HCT116 (cell line): Measurements from ENCODE around the gene MYOZ2. TPM values are rescaled to one million over a fixed set of nuclear protein-coding genes. Genes with fewer than 3 reads are reported as not detected.

Source experiments
- ATAC-seq: fragments of 200-7000 bp; cut with Tn5 transposase; 2 replicates; pipeline ENCODE4 v1.9.1; 2020; ENCODE audit warnings: mild to moderate bottlenecking, moderate library complexity
- BruUV-seq: library from RNA; stranded (reverse); fragments of 400-500 nt; replicated peaks from 2 replicates; lab custom pipeline; 2021; lab: Mats Ljungman, UMichigan
- CTCF ChIA-PET: fragments of 300-600 bp; sonication (Branson Sonifier 250); formaldehyde crosslinking; loops from one replicate; lab custom pipeline; 2021; ENCODE audit warnings: antibody characterized with exemption; lab: Charles Lee
- POLR2A ChIA-PET: fragments of 300-600, 350-600 bp; sonication (Branson Sonifier 250); formaldehyde crosslinking; loops from one replicate; lab custom pipeline; 2021; ENCODE audit warnings: antibody characterized with exemption; lab: Charles Lee
- RAD21 ChIA-PET, 2 experiments: fragments of 300-600 bp; sonication (Branson Sonifier 250); formaldehyde crosslinking; loops; one replicate each; lab custom pipeline; 2023; ENCODE audit warnings: low total read pairs in 2 of 2; ENCODE audit not compliant: uncharacterized antibody in 2 of 2, unreplicated experiment in 2 of 2, low non-redundant PET in 1 of 2; lab: Charles Lee
- DNase-seq: peaks from one replicate; pipeline ENCODE4 v3.0.0-alpha.2; 2010; ENCODE audit warnings: low read depth, low spot score
- H2AFZ ChIP-seq: fragments of 200-600 bp; shearing (Covaris generic), sonication (generic); 2 replicates; pipeline ENCODE4 v1.6.1; 2017; ENCODE audit warnings: low read depth, mixed run types, mixed read lengths, antibody characterized with exemption, low read length; ENCODE audit not compliant: poor library complexity, severe bottlenecking
- H3K27ac ChIP-seq: 2 replicates; pipeline ENCODE4 v1.5.1; 2012; ENCODE audit warnings: low read depth, low read length
- H3K27me3 ChIP-seq: fragments of 200-600 bp; sonication (generic); 2 replicates; pipeline ENCODE4 v1.6.1; 2016; ENCODE audit warnings: mixed run types, low read length, mixed read lengths; ENCODE audit not compliant: insufficient read depth
- H3K36me3 ChIP-seq, 2 experiments: fragments of 200-500 bp in 1 of 2; fragments of 200-600 bp in 1 of 2; sonication (Bioruptor generic) in 1 of 2; sonication (generic) in 1 of 2; 2 replicates each; pipeline versions ENCODE4 v1.5.1 to v1.6.1; 2014 to 2016; ENCODE audit warnings: low read length in 2 of 2, inconsistent platforms in 1 of 2, mixed read lengths in 1 of 2, mixed run types in 1 of 2; ENCODE audit not compliant: insufficient read depth in 2 of 2, control insufficient read depth in 1 of 2
- H3K4me1 ChIP-seq, 2 experiments: fragments of 200-600 bp in 1 of 2; sonication (generic) in 1 of 2; 2 replicates each; pipeline versions ENCODE4 v1.5.1 to v1.6.1; 2012 to 2017; ENCODE audit warnings: low read length in 2 of 2, inconsistent platforms in 1 of 2, mild to moderate bottlenecking in 1 of 2, mixed read lengths in 1 of 2, mixed run types in 1 of 2, moderate library complexity in 1 of 2; ENCODE audit not compliant: insufficient read depth in 2 of 2, control insufficient read depth in 1 of 2
- H3K4me2 ChIP-seq: fragments of 200-600 bp; sonication (generic); 2 replicates; pipeline ENCODE4 v1.6.1; 2017; ENCODE audit warnings: mixed run types, low read length, mixed read lengths
- H3K4me3 ChIP-seq, 2 experiments: fragments of 200-600 bp in 1 of 2; sonication (generic) in 1 of 2; replicated peaks in 1 of 2; 2 replicates each; pipeline ENCODE4 v1.5.1; 2011 to 2016; ENCODE audit warnings: low read length in 2 of 2, control low read depth in 1 of 2, low read depth in 1 of 2, mild to moderate bottlenecking in 1 of 2, mixed read lengths in 1 of 2, mixed run types in 1 of 2
- H3K79me2 ChIP-seq: fragments of 200-600 bp; sonication (generic); 2 replicates; pipeline ENCODE4 v1.6.1; 2017; ENCODE audit warnings: mild to moderate bottlenecking, mixed run types, low read length, moderate library complexity, mixed read lengths; ENCODE audit not compliant: insufficient read depth
- H3K9ac ChIP-seq: fragments of 200-600 bp; sonication (generic); 2 replicates; pipeline ENCODE4 v1.6.1; 2016; ENCODE audit warnings: low read length, mixed read lengths
- H3K9me2 ChIP-seq: fragments of 200-600 bp; sonication (generic), shearing (Covaris generic); 2 replicates; pipeline ENCODE4 v1.6.1; 2017; ENCODE audit warnings: mixed run types, mild to moderate bottlenecking, moderate library complexity; ENCODE audit not compliant: insufficient read depth
- H3K9me3 ChIP-seq, 2 experiments: fragments of 200-500 bp in 1 of 2; fragments of 200-600 bp in 1 of 2; sonication (Bioruptor generic) in 1 of 2; sonication (generic) in 1 of 2; 2 replicates each; pipeline ENCODE4 v1.6.1; 2014 to 2017; ENCODE audit warnings: low read length in 2 of 2, mixed read lengths in 2 of 2, inconsistent platforms in 1 of 2, low read depth in 1 of 2, mild to moderate bottlenecking in 1 of 2, mixed run types in 1 of 2, moderate library complexity in 1 of 2; ENCODE audit not compliant: control insufficient read depth in 1 of 2, insufficient read depth in 1 of 2
- H4K20me1 ChIP-seq: fragments of 200-600 bp; sonication (generic), shearing (Covaris generic); 2 replicates; pipeline ENCODE4 v1.6.1; 2017; ENCODE audit warnings: mixed run types, mild to moderate bottlenecking, moderate library complexity; ENCODE audit not compliant: insufficient read depth
- CBX3 ChIP-seq: IDR thresholded peaks from 2 replicates; pipeline ENCODE4 v1.6.1; 2012; ENCODE audit warnings: low read depth
- EGR1 ChIP-seq: IDR thresholded peaks from 2 replicates; pipeline ENCODE4 v1.6.1; 2012; ENCODE audit warnings: low read depth
- EZH2phosphoT487 ChIP-seq: fragments of 200-600 bp; IDR thresholded peaks from 2 replicates; pipeline ENCODE4 v1.6.1; 2018; ENCODE audit warnings: antibody characterized with exemption, borderline replicate concordance
- JUND ChIP-seq: IDR thresholded peaks from 2 replicates; pipeline ENCODE4 v1.6.1; 2012
- POLR2A ChIP-seq: IDR thresholded peaks from 2 replicates; pipeline ENCODE4 v1.7.0; 2011; ENCODE audit warnings: borderline replicate concordance; ENCODE audit not compliant: insufficient read depth, insufficient read length; ENCODE audit errors: extremely low read depth
- POLR2AphosphoS5 ChIP-seq: IDR thresholded peaks from 2 replicates; pipeline ENCODE4 v1.6.1; 2011; ENCODE audit warnings: mild to moderate bottlenecking, low read depth, low read length, moderate library complexity
- SIN3A ChIP-seq: IDR thresholded peaks from 2 replicates; pipeline ENCODE4 v1.6.1; 2012; ENCODE audit warnings: low read depth
- SP1 ChIP-seq: IDR thresholded peaks from 2 replicates; pipeline ENCODE4 v1.6.1; 2012; ENCODE audit warnings: low read depth
- SRF ChIP-seq: IDR thresholded peaks from 2 replicates; pipeline ENCODE4 v1.6.1; 2012; ENCODE audit warnings: low read depth
- TCF7L2 ChIP-seq: IDR thresholded peaks from 2 replicates; pipeline ENCODE4 v1.7.0; 2011; ENCODE audit warnings: borderline replicate concordance, inconsistent platforms; ENCODE audit not compliant: insufficient read depth, insufficient read length; ENCODE audit errors: extremely low read depth
- YY1 ChIP-seq: IDR thresholded peaks from 2 replicates; pipeline ENCODE4 v1.6.1; 2011; ENCODE audit warnings: low read length, low read depth, moderate library complexity, mild to moderate bottlenecking; ENCODE audit not compliant: insufficient replicate concordance; ENCODE audit errors: extremely low read depth
- ZNF274 ChIP-seq: fragments of 200-500 bp; sonication (Bioruptor generic); IDR thresholded peaks from 2 replicates; pipeline ENCODE4 v1.6.1; 2014; ENCODE audit warnings: mild to moderate bottlenecking, low read depth, low read length, inconsistent platforms
- intact Hi-C: fragments of 100-400 bp; cut with micrococcal nuclease; formaldehyde crosslinking; loops from 2 replicates; pipeline ENCODE4 v1.10.0; 2022
- total RNA-seq: library from RNA; stranded (reverse); gene quantifications from one replicate; pipeline ENCODE4 v1.2.1, GENCODE V29; 2021; ENCODE audit not compliant: unreplicated experiment
- TF ChIP-seq, protein P1 (sequence below): IDR thresholded peaks from 2 replicates; pipeline ENCODE4 v1.6.1; 2011; ENCODE audit warnings: mild to moderate bottlenecking, low read length, moderate library complexity; ENCODE audit not compliant: insufficient replicate concordance; ENCODE audit errors: extremely low read depth
- TF ChIP-seq, protein P2 (sequence below), 3 experiments: fragments of 200-600 bp in 1 of 3; sonication (generic) in 1 of 3; IDR thresholded peaks in 2 of 3; conservative IDR thresholded peaks in 1 of 3; 2 replicates each; pipeline ENCODE4 v1.5.1; 2012 to 2017; ENCODE audit warnings: low read depth in 2 of 3, low read length in 2 of 3, antibody characterized with exemption in 1 of 3, borderline replicate concordance in 1 of 3, control low read depth in 1 of 3, mild to moderate bottlenecking in 1 of 3, mixed read lengths in 1 of 3, mixed run types in 1 of 3, moderate library complexity in 1 of 3; ENCODE audit not compliant: insufficient read depth in 1 of 3

The MYOZ2 gene
- total RNA-seq, 1 experiment from 2014 or later, result not detected

GRCh38 chr4:119209077-119209476, 73.4 kb downstream of the MYOZ2 start:
- intact Hi-C loops, result no loop called here
- ChIA-PET POLR2A (interaction anchor here (1.5 to 1.7 kb wide), 2 partner anchors 95 to 106 kb away, joined by 3 to 6 read pairs; no protein-coding TSS in a partner anchor), RAD21 (no interaction called here), CTCF (no interaction called here)
- Histone ChIP-seq H3K9me2 (no peaks in the 10 kb centered on the region), H3K4me3 (peak overlapping the region in 1 of 2 experiments; percentile 18; a peak in 1 of 4 replicates), H3K27ac (peak overlapping the region; percentile 70), H3K4me2 (peak overlapping the region; percentile 80), H3K9me3 (no peaks in the 10 kb centered on the region)
- ATAC-seq (peak; percentile 15), DNase-seq (peak; percentile 95)
- TF ChIP-seq SP1 (no peak), TCF7L2 (peak; percentile 60), EZH2phosphoT487 (no peak), POLR2AphosphoS5 (peak; percentile 64; the same call in 1 of the 2 replicates)
- TF ChIP-seq, protein P1, sequence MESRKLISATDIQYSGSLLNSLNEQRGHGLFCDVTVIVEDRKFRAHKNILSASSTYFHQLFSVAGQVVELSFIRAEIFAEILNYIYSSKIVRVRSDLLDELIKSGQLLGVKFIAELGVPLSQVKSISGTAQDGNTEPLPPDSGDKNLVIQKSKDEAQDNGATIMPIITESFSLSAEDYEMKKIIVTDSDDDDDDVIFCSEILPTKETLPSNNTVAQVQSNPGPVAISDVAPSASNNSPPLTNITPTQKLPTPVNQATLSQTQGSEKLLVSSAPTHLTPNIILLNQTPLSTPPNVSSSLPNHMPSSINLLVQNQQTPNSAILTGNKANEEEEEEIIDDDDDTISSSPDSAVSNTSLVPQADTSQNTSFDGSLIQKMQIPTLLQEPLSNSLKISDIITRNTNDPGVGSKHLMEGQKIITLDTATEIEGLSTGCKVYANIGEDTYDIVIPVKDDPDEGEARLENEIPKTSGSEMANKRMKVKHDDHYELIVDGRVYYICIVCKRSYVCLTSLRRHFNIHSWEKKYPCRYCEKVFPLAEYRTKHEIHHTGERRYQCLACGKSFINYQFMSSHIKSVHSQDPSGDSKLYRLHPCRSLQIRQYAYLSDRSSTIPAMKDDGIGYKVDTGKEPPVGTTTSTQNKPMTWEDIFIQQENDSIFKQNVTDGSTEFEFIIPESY, result peak; percentile 71
- TF ChIP-seq, all 23 proteins: peak for 3
- Histone ChIP-seq H2AFZ (no peak overlapping the region), H3K36me3 (no peaks in the 10 kb centered on the region), H4K20me1 (no peaks in the 10 kb centered on the region), H3K4me1 (peaks cover 11 to 35% of the 10 kb centered on the region in 2 experiments), H3K79me2 (peaks cover 20% of the 10 kb centered on the region), H3K27me3 (no peaks in the 10 kb centered on the region), H3K9ac (peak overlapping the region; percentile 51)
- BruUV-seq, result no TSS peak

DNA sequence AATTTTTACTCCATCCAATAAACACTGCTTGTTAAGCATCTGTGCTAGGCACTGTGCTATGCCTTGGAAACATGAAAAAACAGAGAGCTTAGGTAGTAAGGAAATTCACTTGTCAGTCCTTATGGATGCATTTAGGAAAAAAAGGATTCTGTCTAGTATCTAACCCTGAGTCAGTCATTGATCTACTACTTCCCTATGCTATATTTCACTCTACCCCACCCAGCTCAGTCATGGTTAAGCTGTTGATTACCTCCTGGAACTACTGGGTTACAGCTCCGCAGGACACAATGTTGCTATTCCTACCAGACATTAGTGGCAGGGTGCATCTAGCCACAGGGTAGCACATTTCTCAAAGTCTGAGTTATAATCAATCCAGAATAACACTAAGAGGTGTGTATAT, 74.0 kb downstream of the MYOZ2 start:
- Histone ChIP-seq H3K36me3 (no peaks in the 10 kb centered on the region), H3K4me1 (peaks cover 11 to 35% of the 10 kb centered on the region in 2 experiments), H3K79me2 (peaks cover 25% of the 10 kb centered on the region), H2AFZ (no peak overlapping the region), H4K20me1 (no peaks in the 10 kb centered on the region), H3K9ac (peak overlapping the region; percentile 51), H3K4me3 (peak overlapping the region in 1 of 2 experiments; percentile 18; a peak in 1 of 4 replicates), H3K9me2 (no peaks in the 10 kb centered on the region), H3K27me3 (no peaks in the 10 kb centered on the region), H3K9me3 (no peaks in the 10 kb centered on the region), H3K4me2 (peak overlapping the region; percentile 80), H3K27ac (peak overlapping the region; percentile 70)
- DNase-seq (peak; percentile 44), ATAC-seq (no peak)
- CTCF ChIA-PET, result no interaction called here
- BruUV-seq, result no TSS peak
- POLR2A ChIA-PET, result interaction anchor here (1.5 to 1.7 kb wide), 2 partner anchors 96 to 107 kb away, joined by 3 to 6 read pairs; no protein-coding TSS in a partner anchor
- RAD21 ChIA-PET, result no interaction called here
- intact Hi-C loops, result no loop called here
- TF ChIP-seq POLR2AphosphoS5 (no peak), EGR1 (no peak), EZH2phosphoT487 (no peak), ZNF274 (no peak), TCF7L2 (no peak), POLR2A (no peak), JUND (no peak), SRF (no peak), SIN3A (no peak), CBX3 (no peak), YY1 (no peak)
- TF ChIP-seq, protein P2, sequence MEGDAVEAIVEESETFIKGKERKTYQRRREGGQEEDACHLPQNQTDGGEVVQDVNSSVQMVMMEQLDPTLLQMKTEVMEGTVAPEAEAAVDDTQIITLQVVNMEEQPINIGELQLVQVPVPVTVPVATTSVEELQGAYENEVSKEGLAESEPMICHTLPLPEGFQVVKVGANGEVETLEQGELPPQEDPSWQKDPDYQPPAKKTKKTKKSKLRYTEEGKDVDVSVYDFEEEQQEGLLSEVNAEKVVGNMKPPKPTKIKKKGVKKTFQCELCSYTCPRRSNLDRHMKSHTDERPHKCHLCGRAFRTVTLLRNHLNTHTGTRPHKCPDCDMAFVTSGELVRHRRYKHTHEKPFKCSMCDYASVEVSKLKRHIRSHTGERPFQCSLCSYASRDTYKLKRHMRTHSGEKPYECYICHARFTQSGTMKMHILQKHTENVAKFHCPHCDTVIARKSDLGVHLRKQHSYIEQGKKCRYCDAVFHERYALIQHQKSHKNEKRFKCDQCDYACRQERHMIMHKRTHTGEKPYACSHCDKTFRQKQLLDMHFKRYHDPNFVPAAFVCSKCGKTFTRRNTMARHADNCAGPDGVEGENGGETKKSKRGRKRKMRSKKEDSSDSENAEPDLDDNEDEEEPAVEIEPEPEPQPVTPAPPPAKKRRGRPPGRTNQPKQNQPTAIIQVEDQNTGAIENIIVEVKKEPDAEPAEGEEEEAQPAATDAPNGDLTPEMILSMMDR (IDR thresholded peaks at IDR 0.05 in 2 of 3, conservative IDR thresholded peaks at IDR 0.05 in 1 of 3; ENCODE audit: borderline replicate concordance in 1 of 3, insufficient read depth in 1 of 3, low read depth in 2 of 3, low read length in 2 of 3), result no peak
